ENCODE data around the gene TMPRSS7.
"Not testable (repeated sequence)": the region's sequence is repeated elsewhere in the genome, so short reads cannot be mapped to it uniquely, and the experiment has no call there.

TMPRSS7 gene

GRCh38 chr3:112038863-112039262, 4.3 kb downstream of the TMPRSS7 start:
- no peak overlapping the region for H3K9ac ChIP-seq (ENCODE audit: low read depth, low read length)
- no peaks in the 10 kb centered on the region for H3K36me3 ChIP-seq (ENCODE audit: control insufficient read depth, insufficient read depth, low read length)
- no peak overlapping the region for H3K4me3 ChIP-seq (ENCODE audit: low read depth, low read length)
- H3K4me1 ChIP-seq (ENCODE audit: control insufficient read depth, insufficient read depth, low read length) = peaks cover 7% of the 10 kb centered on the region
- no peaks in the 10 kb centered on the region for H3K9me3 ChIP-seq (ENCODE audit: control insufficient read depth, insufficient read depth, low read length)
- no peaks in the 10 kb centered on the region for H3K27me3 ChIP-seq (ENCODE audit: control insufficient read depth, insufficient read depth, low read length)

- Histone ChIP-seq H3K36me3 (ENCODE audit: control insufficient read depth, insufficient read depth, low read length) (no peaks in the 10 kb centered on the region), H3K4me1 (ENCODE audit: control insufficient read depth, insufficient read depth, low read length) (peaks cover 7% of the 10 kb centered on the region), H3K9me3 (ENCODE audit: control insufficient read depth, insufficient read depth, low read length) (no peaks in the 10 kb centered on the region), H3K27me3 (ENCODE audit: control insufficient read depth, insufficient read depth, low read length) (no peaks in the 10 kb centered on the region), H3K9ac (ENCODE audit: low read depth, low read length) (no peak overlapping the region), H3K4me3 (ENCODE audit: low read depth, low read length) (no peak overlapping the region)
Measured at GRCh38 chr3:112041321-112041720, 6.8 kb downstream of the TMPRSS7 start.

GRCh38 chr3:112042842-112043280, 8.3 kb downstream of the TMPRSS7 start:
- H3K4me1 ChIP-seq (ENCODE audit: control insufficient read depth, insufficient read depth, low read length) = peaks cover 7% of the 10 kb centered on the region
- H3K4me3 ChIP-seq (ENCODE audit: low read depth, low read length) = no peak overlapping the region
- no peaks in the 10 kb centered on the region for H3K9me3 ChIP-seq (ENCODE audit: control insufficient read depth, insufficient read depth, low read length)
- H3K9ac ChIP-seq (ENCODE audit: low read depth, low read length) = no peak overlapping the region
- no peaks in the 10 kb centered on the region for H3K27me3 ChIP-seq (ENCODE audit: control insufficient read depth, insufficient read depth, low read length)
- no peaks in the 10 kb centered on the region for H3K36me3 ChIP-seq (ENCODE audit: control insufficient read depth, insufficient read depth, low read length)

GRCh38 chr3:112043621-112044201, 9.2 kb downstream of the TMPRSS7 start:
- Histone ChIP-seq H3K36me3 (ENCODE audit: control insufficient read depth, insufficient read depth, low read length) (no peaks in the 10 kb centered on the region), H3K4me3 (ENCODE audit: low read depth, low read length) (no peak overlapping the region), H3K9me3 (ENCODE audit: control insufficient read depth, insufficient read depth, low read length) (no peaks in the 10 kb centered on the region), H3K9ac (ENCODE audit: low read depth, low read length) (no peak overlapping the region), H3K4me1 (ENCODE audit: control insufficient read depth, insufficient read depth, low read length) (peaks cover 12% of the 10 kb centered on the region), H3K27me3 (ENCODE audit: control insufficient read depth, insufficient read depth, low read length) (no peaks in the 10 kb centered on the region)

- no peak overlapping the region for H3K4me3 ChIP-seq (ENCODE audit: low read depth, low read length)
- no peaks in the 10 kb centered on the region for H3K36me3 ChIP-seq (ENCODE audit: control insufficient read depth, insufficient read depth, low read length)
- no peak overlapping the region for H3K9ac ChIP-seq (ENCODE audit: low read depth, low read length)
- no peaks in the 10 kb centered on the region for H3K27me3 ChIP-seq (ENCODE audit: control insufficient read depth, insufficient read depth, low read length)
- H3K9me3 ChIP-seq (ENCODE audit: control insufficient read depth, insufficient read depth, low read length) = no peaks in the 10 kb centered on the region
- H3K4me1 ChIP-seq (ENCODE audit: control insufficient read depth, insufficient read depth, low read length) = peaks cover 10% of the 10 kb centered on the region
Measured at GRCh38 chr3:112046599-112046998, 12.1 kb downstream of the TMPRSS7 start.

GRCh38 chr3:112047264-112047663, 12.7 kb downstream of the TMPRSS7 start:
- Histone ChIP-seq H3K36me3 (ENCODE audit: control insufficient read depth, insufficient read depth, low read length) (no peaks in the 10 kb centered on the region), H3K4me3 (ENCODE audit: low read depth, low read length) (no peak overlapping the region), H3K4me1 (ENCODE audit: control insufficient read depth, insufficient read depth, low read length) (peaks cover 9% of the 10 kb centered on the region), H3K9ac (ENCODE audit: low read depth, low read length) (no peak overlapping the region), H3K9me3 (ENCODE audit: control insufficient read depth, insufficient read depth, low read length) (no peaks in the 10 kb centered on the region), H3K27me3 (ENCODE audit: control insufficient read depth, insufficient read depth, low read length) (no peaks in the 10 kb centered on the region)

GRCh38 chr3:112048911-112049310, 14.4 kb downstream of the TMPRSS7 start:
- Histone ChIP-seq H3K36me3 (ENCODE audit: control insufficient read depth, insufficient read depth, low read length) (no peaks in the 10 kb centered on the region), H3K4me3 (ENCODE audit: low read depth, low read length) (no peak overlapping the region), H3K4me1 (ENCODE audit: control insufficient read depth, insufficient read depth, low read length) (peaks cover 9% of the 10 kb centered on the region), H3K9me3 (ENCODE audit: control insufficient read depth, insufficient read depth, low read length) (no peaks in the 10 kb centered on the region), H3K9ac (ENCODE audit: low read depth, low read length) (no peak overlapping the region), H3K27me3 (ENCODE audit: control insufficient read depth, insufficient read depth, low read length) (no peaks in the 10 kb centered on the region)

GRCh38 chr3:112053229-112053628, 18.7 kb downstream of the TMPRSS7 start:
- Histone ChIP-seq H3K27me3 (ENCODE audit: control insufficient read depth, insufficient read depth, low read length) (no peaks in the 10 kb centered on the region), H3K36me3 (ENCODE audit: control insufficient read depth, insufficient read depth, low read length) (no peaks in the 10 kb centered on the region), H3K4me3 (ENCODE audit: low read depth, low read length) (no peak overlapping the region), H3K9me3 (ENCODE audit: control insufficient read depth, insufficient read depth, low read length) (no peaks in the 10 kb centered on the region), H3K9ac (ENCODE audit: low read depth, low read length) (no peak overlapping the region), H3K4me1 (ENCODE audit: control insufficient read depth, insufficient read depth, low read length) (peaks cover 9% of the 10 kb centered on the region)

GRCh38 chr3:112056451-112056929, 22.0 kb downstream of the TMPRSS7 start:
- Histone ChIP-seq H3K9ac (ENCODE audit: low read depth, low read length) (no peak overlapping the region), H3K4me1 (ENCODE audit: control insufficient read depth, insufficient read depth, low read length) (no peaks in the 10 kb centered on the region), H3K36me3 (ENCODE audit: control insufficient read depth, insufficient read depth, low read length) (no peaks in the 10 kb centered on the region), H3K9me3 (ENCODE audit: control insufficient read depth, insufficient read depth, low read length) (no peaks in the 10 kb centered on the region), H3K4me3 (ENCODE audit: low read depth, low read length) (no peak overlapping the region), H3K27me3 (ENCODE audit: control insufficient read depth, insufficient read depth, low read length) (no peaks in the 10 kb centered on the region)

- no peaks in the 10 kb centered on the region for H3K36me3 ChIP-seq (ENCODE audit: control insufficient read depth, insufficient read depth, low read length)
- no peaks in the 10 kb centered on the region for H3K9me3 ChIP-seq (ENCODE audit: control insufficient read depth, insufficient read depth, low read length)
- no peak overlapping the region for H3K9ac ChIP-seq (ENCODE audit: low read depth, low read length)
- H3K4me3 ChIP-seq (ENCODE audit: low read depth, low read length) = no peak overlapping the region
- no peaks in the 10 kb centered on the region for H3K4me1 ChIP-seq (ENCODE audit: control insufficient read depth, insufficient read depth, low read length)
- H3K27me3 ChIP-seq (ENCODE audit: control insufficient read depth, insufficient read depth, low read length) = no peaks in the 10 kb centered on the region
Measured at GRCh38 chr3:112059497-112059896, 25.0 kb downstream of the TMPRSS7 start.

- H3K4me3 ChIP-seq (ENCODE audit: low read depth, low read length) = no peak overlapping the region
- no peaks in the 10 kb centered on the region for H3K9me3 ChIP-seq (ENCODE audit: control insufficient read depth, insufficient read depth, low read length)
- no peak overlapping the region for H3K9ac ChIP-seq (ENCODE audit: low read depth, low read length)
- H3K36me3 ChIP-seq (ENCODE audit: control insufficient read depth, insufficient read depth, low read length) = no peaks in the 10 kb centered on the region
- H3K27me3 ChIP-seq (ENCODE audit: control insufficient read depth, insufficient read depth, low read length) = no peaks in the 10 kb centered on the region
- no peaks in the 10 kb centered on the region for H3K4me1 ChIP-seq (ENCODE audit: control insufficient read depth, insufficient read depth, low read length)
Measured at GRCh38 chr3:112061152-112061551, 26.6 kb downstream of the TMPRSS7 start.

GRCh38 chr3:112072387-112073060, 38.0 kb downstream of the TMPRSS7 start:
- H3K36me3 ChIP-seq (ENCODE audit: control insufficient read depth, insufficient read depth, low read length); H3K9me3 ChIP-seq (ENCODE audit: control insufficient read depth, insufficient read depth, low read length); H3K27me3 ChIP-seq (ENCODE audit: control insufficient read depth, insufficient read depth, low read length); H3K9ac ChIP-seq (ENCODE audit: low read depth, low read length); H3K4me3 ChIP-seq (ENCODE audit: low read depth, low read length); H3K4me1 ChIP-seq (ENCODE audit: control insufficient read depth, insufficient read depth, low read length): not testable (repeated sequence)

Measured in iPS-15b (cell line).